Medulla oblongata (tissue), 1 donor: Measurements from ENCODE around the gene WDHD1.
"Not testable (repeated sequence)": the region's sequence is repeated elsewhere in the genome, so short reads cannot be mapped to it uniquely, and the experiment has no call there.

Experiments
- DNase-seq: peaks from one replicate; pipeline ENCODE4 v3.0.0-alpha.2; 2015; ENCODE audit errors: extremely low spot score

Gene WDHD1

GRCh38 chr14:54908973-54909372 lies 117.9 kb downstream of the WDHD1 start:
- DNase-seq = not testable (repeated sequence)

- no peak for DNase-seq
Observed at GRCh38 chr14:54908190-54908589, 118.7 kb downstream of the WDHD1 start.

DNA sequence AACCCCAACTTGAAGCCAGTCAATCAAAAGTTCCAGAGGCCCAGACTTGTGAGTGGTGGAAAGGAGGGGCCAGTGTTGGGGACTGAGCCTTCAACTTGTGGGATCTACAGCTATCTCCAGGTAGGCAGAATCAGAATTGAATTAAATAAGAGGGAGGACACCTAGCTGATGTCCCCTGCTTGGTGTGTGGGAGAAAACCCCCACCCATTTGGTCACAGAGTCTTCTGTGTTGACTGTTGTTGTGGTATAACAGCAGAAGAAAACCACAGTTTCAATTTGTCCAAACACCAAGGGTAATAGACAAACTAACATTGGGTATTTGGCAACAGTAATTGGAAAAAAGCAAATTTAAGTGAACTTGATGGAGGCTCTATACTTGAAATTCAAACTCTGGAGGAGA lies 120.8 kb downstream of the WDHD1 start:
- no peak for DNase-seq

- DNase-seq = peak; percentile 76
Observed at GRCh38 chr14:54902521-54903420, 124.1 kb downstream of the WDHD1 start, which contains the start of gene GCH1. TSS of gene GCH1 (minus strand) at chr14:54902826. CDS start at chr14:54902663, 163 bp downstream.

DNA sequence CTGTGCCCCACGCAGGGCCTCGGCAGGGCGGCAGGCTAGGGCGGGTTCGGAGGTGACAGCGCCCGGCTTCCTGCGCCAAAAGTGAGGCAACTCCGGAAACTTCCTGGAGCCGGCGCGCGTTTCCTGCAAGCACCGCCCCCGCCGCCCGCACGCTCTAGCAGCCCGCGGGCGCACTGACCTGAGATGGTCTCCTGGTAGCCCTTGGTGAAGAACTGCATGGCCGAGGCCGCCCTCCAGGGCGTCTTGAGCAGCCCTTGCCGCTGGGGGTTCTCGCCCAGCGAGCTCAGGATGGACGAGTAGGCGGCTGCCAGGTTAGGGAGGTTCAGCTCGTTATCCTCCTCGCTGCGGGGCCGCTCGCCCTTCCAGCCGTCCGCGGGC lies 124.8 kb downstream of the WDHD1 start:
- no peak for DNase-seq

- no peak for DNase-seq
Observed at GRCh38 chr14:54901380-54902142, 125.3 kb downstream of the WDHD1 start.

GRCh38 chr14:54899573-54899972 lies 127.3 kb downstream of the WDHD1 start:
- DNase-seq = no peak

DNA sequence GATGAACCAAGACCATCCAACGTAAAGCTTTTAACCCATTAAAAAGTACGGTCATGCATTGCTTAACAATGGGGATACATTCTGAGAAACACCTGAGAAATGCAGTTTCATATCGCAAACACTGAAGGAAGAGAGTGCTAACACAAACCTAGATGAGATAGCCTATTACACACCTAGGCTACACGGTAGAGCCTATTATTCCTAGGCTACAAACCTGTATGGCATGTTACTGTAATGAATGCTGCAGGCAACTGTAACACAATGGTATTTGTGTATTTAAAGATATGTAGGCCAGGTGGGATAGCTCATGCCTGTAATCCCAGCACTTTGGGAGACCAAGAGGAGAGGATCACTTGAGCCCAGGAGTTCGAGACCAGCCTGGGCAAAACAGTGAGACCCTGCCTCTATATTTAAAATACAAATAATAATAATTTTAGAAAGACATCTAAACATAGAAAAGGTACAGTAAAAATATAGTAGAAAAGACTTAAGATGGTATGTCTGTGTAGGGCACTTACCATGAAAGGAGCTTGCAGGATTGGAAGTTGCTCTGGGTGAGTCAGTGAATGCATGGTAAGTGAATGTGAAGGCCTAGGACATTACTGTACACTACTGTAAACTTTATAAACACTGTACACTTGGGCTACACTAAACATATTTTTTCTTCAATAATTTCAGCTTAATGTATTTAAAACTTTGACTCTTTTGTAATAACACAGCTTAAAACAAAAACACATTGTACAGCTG lies 128.9 kb downstream of the WDHD1 start:
- not testable (repeated sequence) for DNase-seq

- DNase-seq = no peak
Observed at GRCh38 chr14:54895683-54896082, 131.2 kb downstream of the WDHD1 start.

- no peak for DNase-seq
Observed at GRCh38 chr14:54894995-54895394, 131.9 kb downstream of the WDHD1 start.

- DNase-seq = peak; percentile 37
Observed at GRCh38 chr14:54893151-54893760, 133.6 kb downstream of the WDHD1 start.

DNA sequence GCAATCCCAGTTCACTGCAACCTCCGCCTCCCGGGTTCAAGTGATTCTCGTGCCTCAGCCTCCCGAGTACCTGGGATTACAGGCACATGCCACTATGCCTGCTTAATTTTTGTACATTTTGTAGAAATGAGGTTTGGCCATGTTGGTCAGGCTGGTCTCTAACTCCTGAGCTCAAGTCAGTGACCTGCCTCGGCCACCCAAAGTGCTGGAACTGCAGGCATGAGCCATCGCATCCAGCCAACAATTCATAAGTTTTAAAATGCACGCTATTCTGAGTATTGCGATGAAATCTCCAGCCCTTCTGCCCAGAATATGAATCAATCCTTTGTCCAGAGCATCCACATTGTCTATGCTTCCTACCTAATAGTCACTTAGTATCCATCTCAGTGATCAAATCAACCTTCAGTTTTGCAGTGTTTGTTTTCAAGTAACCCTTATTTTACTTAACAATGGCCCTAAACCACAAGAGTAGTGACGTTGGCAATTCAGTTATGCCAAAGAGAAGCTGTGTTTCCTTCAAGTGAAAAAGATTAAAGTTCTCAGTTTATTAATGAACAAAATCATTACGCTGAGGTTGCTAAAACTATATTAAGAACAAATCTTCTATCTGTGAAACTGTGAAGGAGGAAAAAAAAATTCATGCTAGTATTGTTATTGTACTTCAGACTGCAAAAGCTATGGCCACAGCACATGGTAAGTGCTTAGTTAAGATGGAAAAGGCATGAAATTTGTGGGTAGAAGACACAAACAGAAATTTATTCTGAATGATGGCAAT lies 135.2 kb downstream of the WDHD1 start:
- no peak for DNase-seq

GRCh38 chr14:54890788-54891187 lies 136.1 kb downstream of the WDHD1 start:
- peak; percentile 55 for DNase-seq

DNA sequence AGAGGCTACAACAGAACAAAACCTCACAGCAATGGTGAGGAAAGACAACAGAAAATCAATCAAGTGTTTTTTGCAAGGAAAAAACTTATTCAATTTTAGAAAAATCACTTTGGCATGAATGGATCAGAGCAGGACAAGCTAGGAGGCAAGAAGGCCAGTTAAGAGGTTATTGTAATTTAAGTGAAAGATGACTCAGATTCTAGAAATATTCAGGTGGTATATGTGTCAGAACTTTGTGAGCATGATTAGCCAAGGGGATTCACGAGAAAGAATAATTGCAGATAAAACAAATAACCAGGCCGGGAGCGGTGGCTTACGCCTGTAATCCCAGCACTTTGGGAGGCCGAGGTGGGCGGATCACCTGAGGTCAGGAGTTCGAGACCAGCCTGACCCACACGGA lies 137.0 kb downstream of the WDHD1 start:
- DNase-seq = no peak
